Measurements from ENCODE around the gene ELOVL6. TPM values are rescaled to one million over a fixed set of nuclear protein-coding genes. Genes with fewer than 3 reads are reported as not detected.

Gene ELOVL6
- total RNA-seq, 3 donors from 2014 or later (not counting 1 experiment from before 2014, with no cell fraction given): 25.0 to 35.2 (median 30.9) TPM

- no peak overlapping the region for H3K27ac Mint-ChIP-seq
- no peak overlapping the region for H3K4me3 Mint-ChIP-seq
- H3K36me3 Mint-ChIP-seq: no peaks in the 10 kb centered on the region
- Histone ChIP-seq H3K4me1 (ENCODE audit: control insufficient read depth, insufficient read depth, low read length) (peaks cover 28% of the 10 kb centered on the region), H3K27ac (ENCODE audit: low read length) (no peak overlapping the region), H3K36me3 (ENCODE audit: control insufficient read depth, insufficient read depth, low read length) (no peaks in the 10 kb centered on the region), H3K4me3 (ENCODE audit: low read length) (no peak overlapping the region), H3K9me3 (ENCODE audit: control insufficient read depth, insufficient read depth, low read length) (no peaks in the 10 kb centered on the region), H3K27me3 (ENCODE audit: control insufficient read depth, insufficient read depth, low read length) (no peaks in the 10 kb centered on the region)
- intact Hi-C loops (cut with micrococcal nuclease): no loop called here
- no peaks in the 10 kb centered on the region for H3K9me3 Mint-ChIP-seq
- no peaks in the 10 kb centered on the region for H3K27me3 Mint-ChIP-seq (ENCODE audit: low read depth in 2 of 2)
- no peak for ATAC-seq
- no peak for DNase-seq
- WGBS (ENCODE audit: insufficient coverage): 89% methylated on average over 1 of the region's 1 CpG
- peaks cover 29 to 38% of the 10 kb centered on the region in 2 donors for H3K4me1 Mint-ChIP-seq
- TF ChIP-seq CTCF (IDR thresholded peaks at IDR 0.05): no peak
Measured at GRCh38 chr4:110064295-110064694, 134.1 kb downstream of the ELOVL6 start.

DNA sequence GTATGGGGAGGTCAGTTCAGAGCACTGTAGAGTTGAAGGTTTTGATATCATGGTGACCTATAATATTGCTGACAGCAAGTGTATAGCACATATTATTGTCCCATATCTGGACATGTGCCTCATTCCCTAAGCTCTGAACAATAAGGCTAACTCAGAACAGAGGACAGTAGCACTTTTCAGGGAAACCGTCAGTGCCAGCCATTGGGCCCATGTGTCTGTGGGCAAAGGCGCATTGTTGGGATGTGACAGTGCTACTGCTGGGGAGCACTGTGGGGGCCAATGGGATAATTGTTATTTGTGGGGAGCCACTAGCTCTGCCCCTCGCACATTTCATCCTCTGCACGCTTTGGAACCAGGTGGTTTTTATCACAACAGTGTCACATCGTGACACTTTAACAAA lies 136.2 kb downstream of the ELOVL6 start:
- Histone ChIP-seq H3K36me3 (ENCODE audit: control insufficient read depth, insufficient read depth, low read length) (no peaks in the 10 kb centered on the region), H3K27ac (ENCODE audit: low read length) (peak overlapping the region; percentile 30), H3K4me1 (ENCODE audit: control insufficient read depth, insufficient read depth, low read length) (peaks cover 33% of the 10 kb centered on the region), H3K4me3 (ENCODE audit: low read length) (no peak overlapping the region), H3K27me3 (ENCODE audit: control insufficient read depth, insufficient read depth, low read length) (no peaks in the 10 kb centered on the region), H3K9me3 (ENCODE audit: control insufficient read depth, insufficient read depth, low read length) (no peaks in the 10 kb centered on the region)
- 66% methylated on average over 5 of the region's 5 CpGs for WGBS (ENCODE audit: insufficient coverage)
- Mint-ChIP-seq H3K36me3 (no peaks in the 10 kb centered on the region), H3K4me3 (peak overlapping the region; percentile 73), H3K27ac (peak overlapping the region; percentile 92 to 96), H3K4me1 (peaks cover 46 to 52% of the 10 kb centered on the region in 2 donors), H3K27me3 (ENCODE audit: low read depth in 2 of 2) (no peaks in the 10 kb centered on the region), H3K9me3 (no peaks in the 10 kb centered on the region)
- peak in 1 of 3 donors; percentile 23 for ATAC-seq
- TF ChIP-seq CTCF (IDR thresholded peaks at IDR 0.05): no peak
- no peak for DNase-seq
- intact Hi-C loops (cut with micrococcal nuclease): no loop called here

DNA sequence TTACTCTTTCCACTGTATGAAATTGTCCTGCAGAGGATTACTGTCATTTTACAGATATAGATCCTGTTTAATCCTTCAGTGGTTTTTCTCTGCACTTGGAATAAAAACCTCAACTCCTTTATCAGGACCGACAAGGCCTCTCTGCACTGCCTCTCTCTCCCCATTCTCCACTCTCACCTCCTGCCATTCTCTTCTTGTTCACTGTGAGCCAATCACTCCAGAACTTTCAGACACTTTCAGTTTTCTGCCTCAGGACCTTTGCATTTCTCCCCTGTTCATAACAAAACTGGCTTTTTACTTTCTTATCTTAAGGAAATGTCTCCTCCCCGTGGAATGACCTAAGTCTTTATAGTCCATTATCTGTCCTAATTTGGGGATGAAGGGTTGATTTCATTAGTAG lies 137.3 kb downstream of the ELOVL6 start:
- ATAC-seq (no peak), DNase-seq (no peak)
- Histone ChIP-seq H3K9me3 (ENCODE audit: control insufficient read depth, insufficient read depth, low read length) (no peaks in the 10 kb centered on the region), H3K4me1 (ENCODE audit: control insufficient read depth, insufficient read depth, low read length) (peaks cover 33% of the 10 kb centered on the region), H3K27ac (ENCODE audit: low read length) (peak overlapping the region; percentile 75), H3K27me3 (ENCODE audit: control insufficient read depth, insufficient read depth, low read length) (no peaks in the 10 kb centered on the region), H3K4me3 (ENCODE audit: low read length) (no peak overlapping the region), H3K36me3 (ENCODE audit: control insufficient read depth, insufficient read depth, low read length) (no peaks in the 10 kb centered on the region)
- Mint-ChIP-seq H3K27ac (peak overlapping the region; percentile 92 to 96), H3K27me3 (ENCODE audit: low read depth in 2 of 2) (no peaks in the 10 kb centered on the region), H3K9me3 (no peaks in the 10 kb centered on the region), H3K4me1 (peaks cover 56 to 59% of the 10 kb centered on the region in 2 donors), H3K4me3 (peak overlapping the region; percentile 73), H3K36me3 (no peaks in the 10 kb centered on the region)
- 75% methylated on average over 1 of the region's 2 CpGs for WGBS (ENCODE audit: insufficient coverage)
- no peak for TF ChIP-seq CTCF (IDR thresholded peaks at IDR 0.05)
- intact Hi-C loops (cut with micrococcal nuclease): no loop called here

- Histone ChIP-seq H3K4me1 (ENCODE audit: control insufficient read depth, insufficient read depth, low read length) (peaks cover 43% of the 10 kb centered on the region), H3K4me3 (ENCODE audit: low read length) (peak overlapping the region; percentile 23), H3K27ac (ENCODE audit: low read length) (peak overlapping the region; percentile 75), H3K9me3 (ENCODE audit: control insufficient read depth, insufficient read depth, low read length) (no peaks in the 10 kb centered on the region), H3K36me3 (ENCODE audit: control insufficient read depth, insufficient read depth, low read length) (no peaks in the 10 kb centered on the region), H3K27me3 (ENCODE audit: control insufficient read depth, insufficient read depth, low read length) (no peaks in the 10 kb centered on the region)
- WGBS (ENCODE audit: insufficient coverage): 19% methylated on average over 3 of the region's 3 CpGs
- TF ChIP-seq CTCF (IDR thresholded peaks at IDR 0.05): no peak
- Mint-ChIP-seq H3K36me3 (no peaks in the 10 kb centered on the region), H3K9me3 (no peaks in the 10 kb centered on the region), H3K27ac (peak overlapping the region; percentile 92 to 96), H3K27me3 (ENCODE audit: low read depth in 2 of 2) (no peaks in the 10 kb centered on the region), H3K4me3 (peak overlapping the region; percentile 79), H3K4me1 (peaks cover 68 to 73% of the 10 kb centered on the region in 2 donors)
- DNase-seq: peak in 1 of 2 donors; percentile 37
- peak; percentile 60 to 78 (median 74) for ATAC-seq
- intact Hi-C loops (cut with micrococcal nuclease): loop anchor here (1.0 to 5.0 kb wide), 4 partner anchors 33 to 138 kb away; no protein-coding TSS in a partner anchor
Measured at GRCh38 chr4:110059556-110060191, 138.7 kb downstream of the ELOVL6 start.
